ENCODE data around the gene TALDO1.

The TALDO1 gene

GRCh38 chr11:699753-700152 is 47.5 kb upstream of the TALDO1 start:
- Histone ChIP-seq H3K4me3 (ENCODE audit: low read depth, low read length) (no peak overlapping the region), H3K4me1 (no peaks in the 10 kb centered on the region), H3K9me3 (ENCODE audit: control insufficient read depth, low read length) (no peaks in the 10 kb centered on the region), H3K4me2 (ENCODE audit: low read length) (no peak overlapping the region), H3K36me3 (ENCODE audit: control insufficient read depth, insufficient read depth, low read length) (no peaks in the 10 kb centered on the region), H3K27ac (no peak overlapping the region), H2AFZ (no peak overlapping the region), H3K9ac (no peak overlapping the region), H3K79me2 (no peaks in the 10 kb centered on the region), H3K27me3 (ENCODE audit: control insufficient read depth, insufficient read depth, low read length) (no peaks in the 10 kb centered on the region)
- TF ChIP-seq, protein P1, sequence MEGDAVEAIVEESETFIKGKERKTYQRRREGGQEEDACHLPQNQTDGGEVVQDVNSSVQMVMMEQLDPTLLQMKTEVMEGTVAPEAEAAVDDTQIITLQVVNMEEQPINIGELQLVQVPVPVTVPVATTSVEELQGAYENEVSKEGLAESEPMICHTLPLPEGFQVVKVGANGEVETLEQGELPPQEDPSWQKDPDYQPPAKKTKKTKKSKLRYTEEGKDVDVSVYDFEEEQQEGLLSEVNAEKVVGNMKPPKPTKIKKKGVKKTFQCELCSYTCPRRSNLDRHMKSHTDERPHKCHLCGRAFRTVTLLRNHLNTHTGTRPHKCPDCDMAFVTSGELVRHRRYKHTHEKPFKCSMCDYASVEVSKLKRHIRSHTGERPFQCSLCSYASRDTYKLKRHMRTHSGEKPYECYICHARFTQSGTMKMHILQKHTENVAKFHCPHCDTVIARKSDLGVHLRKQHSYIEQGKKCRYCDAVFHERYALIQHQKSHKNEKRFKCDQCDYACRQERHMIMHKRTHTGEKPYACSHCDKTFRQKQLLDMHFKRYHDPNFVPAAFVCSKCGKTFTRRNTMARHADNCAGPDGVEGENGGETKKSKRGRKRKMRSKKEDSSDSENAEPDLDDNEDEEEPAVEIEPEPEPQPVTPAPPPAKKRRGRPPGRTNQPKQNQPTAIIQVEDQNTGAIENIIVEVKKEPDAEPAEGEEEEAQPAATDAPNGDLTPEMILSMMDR (IDR thresholded peaks at IDR 0.05) = no peak

DNA sequence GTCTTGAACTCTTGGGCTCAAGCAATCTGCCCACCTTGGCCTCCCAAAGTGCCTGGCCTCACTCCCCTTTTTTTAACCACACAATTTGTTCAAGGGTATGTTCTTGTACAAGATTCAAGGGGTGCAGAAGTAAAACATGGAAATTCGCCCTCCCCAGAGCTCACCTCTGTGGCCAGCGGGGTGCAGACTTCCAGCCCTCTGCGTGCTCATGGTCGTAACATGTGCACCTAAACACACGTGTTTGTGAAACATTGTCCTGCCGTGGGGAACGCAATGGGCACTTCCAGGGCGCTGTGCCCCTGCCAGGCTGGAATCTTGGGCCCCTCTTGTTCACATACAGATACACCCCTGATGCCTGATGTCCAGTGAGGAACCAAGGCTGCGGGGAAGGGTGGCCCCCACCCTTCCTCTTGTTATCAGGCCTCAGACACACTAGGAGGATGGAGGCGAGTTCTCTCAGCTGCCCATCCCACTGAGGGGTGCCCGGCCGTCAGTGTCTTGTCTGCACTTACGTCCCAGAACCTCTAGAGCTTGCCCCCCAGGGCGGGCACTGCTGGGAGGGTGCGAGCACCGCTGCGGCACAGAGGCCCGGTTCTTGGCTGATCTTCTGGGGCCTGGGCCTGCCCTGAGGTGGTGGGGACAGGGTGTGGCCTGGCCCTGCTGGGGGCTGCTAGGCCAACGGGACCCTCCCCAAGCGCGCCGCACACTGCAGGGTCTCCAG is 45.4 kb upstream of the TALDO1 start:
- Histone ChIP-seq H3K27ac (no peak overlapping the region), H3K9me3 (ENCODE audit: control insufficient read depth, low read length) (no peaks in the 10 kb centered on the region), H2AFZ (no peak overlapping the region), H3K4me3 (ENCODE audit: low read depth, low read length) (no peak overlapping the region), H3K79me2 (no peaks in the 10 kb centered on the region), H3K9ac (no peak overlapping the region), H3K4me2 (ENCODE audit: low read length) (no peak overlapping the region), H3K4me1 (no peaks in the 10 kb centered on the region), H3K36me3 (ENCODE audit: control insufficient read depth, insufficient read depth, low read length) (no peaks in the 10 kb centered on the region), H3K27me3 (ENCODE audit: control insufficient read depth, insufficient read depth, low read length) (no peaks in the 10 kb centered on the region)
- TF ChIP-seq, protein P1 (IDR thresholded peaks at IDR 0.05) = no peak

GRCh38 chr11:702462-703461 is 44.5 kb upstream of the TALDO1 start:
- TF ChIP-seq, protein P1 (IDR thresholded peaks at IDR 0.05) = no peak
- H3K4me3 ChIP-seq (ENCODE audit: low read depth, low read length) = no peak overlapping the region
- H3K4me1 ChIP-seq = no peaks in the 10 kb centered on the region
- H3K79me2 ChIP-seq = no peaks in the 10 kb centered on the region
- no peak overlapping the region for H3K27ac ChIP-seq
- no peaks in the 10 kb centered on the region for H3K9me3 ChIP-seq (ENCODE audit: control insufficient read depth, low read length)
- no peak overlapping the region for H3K4me2 ChIP-seq (ENCODE audit: low read length)
- no peak overlapping the region for H3K9ac ChIP-seq
- H3K27me3 ChIP-seq (ENCODE audit: control insufficient read depth, insufficient read depth, low read length) = no peaks in the 10 kb centered on the region
- H3K36me3 ChIP-seq (ENCODE audit: control insufficient read depth, insufficient read depth, low read length) = no peaks in the 10 kb centered on the region
- no peak overlapping the region for H2AFZ ChIP-seq

- H3K4me1 ChIP-seq = no peaks in the 10 kb centered on the region
- no peaks in the 10 kb centered on the region for H3K9me3 ChIP-seq (ENCODE audit: control insufficient read depth, low read length)
- no peak overlapping the region for H2AFZ ChIP-seq
- TF ChIP-seq, protein P1 (IDR thresholded peaks at IDR 0.05) = no peak
- H3K79me2 ChIP-seq = no peaks in the 10 kb centered on the region
- no peaks in the 10 kb centered on the region for H3K36me3 ChIP-seq (ENCODE audit: control insufficient read depth, insufficient read depth, low read length)
- H3K27me3 ChIP-seq (ENCODE audit: control insufficient read depth, insufficient read depth, low read length) = no peaks in the 10 kb centered on the region
- no peak overlapping the region for H3K4me3 ChIP-seq (ENCODE audit: low read depth, low read length)
- H3K27ac ChIP-seq = no peak overlapping the region
- no peak overlapping the region for H3K4me2 ChIP-seq (ENCODE audit: low read length)
- H3K9ac ChIP-seq = no peak overlapping the region
Measured at GRCh38 chr11:703506-703905, 43.8 kb upstream of the TALDO1 start.
